ENCODE measurements around the gene HOXA4. TPM values are rescaled to one million over a fixed set of nuclear protein-coding genes. Genes with fewer than 3 reads are reported as not detected.

HOXA4 gene
- total and polyA plus RNA-seq, 12 donors, result 3.3 to 12.6 (median 6.8) TPM

GRCh38 chr7:27167916-27168264 lies 37.3 kb upstream of the HOXA4 start:
- Histone ChIP-seq H3K36me3 (replicated peaks in 1 of 2) (no peaks in the 10 kb centered on the region), H3K27me3 (peaks cover 57% of the 10 kb centered on the region), H3K4me1 (replicated peaks in 1 of 2) (peaks cover 3 to 18% of the 10 kb centered on the region in 2 donors), H3K9me3 (replicated peaks in 1 of 3) (no peaks in the 10 kb centered on the region), H3K27ac (no peak overlapping the region), H3K4me3 (no peak overlapping the region)
- DNase-seq, result no peak
- TF ChIP-seq CTCF (IDR thresholded peaks at IDR 0.05), result no peak
- TF ChIP-seq POLR2A (IDR thresholded peaks at IDR 0.05), result no peak
- intact Hi-C loops (cut with DNase I), result loop anchor here (10.0 kb wide), 3 partner anchors 793 to 1283 kb away; no protein-coding TSS in a partner anchor
- 62 to 78% (median 69%) methylated on average over 4 of the region's 4 CpGs for WGBS, 4 donors

- intact Hi-C loops (cut with DNase I), result loop anchor here (10.0 kb wide), 3 partner anchors 792 to 1282 kb away; no protein-coding TSS in a partner anchor
- 53 to 58% (median 55%) methylated on average over 33 to 50 of the region's 50 CpGs for WGBS, 4 donors
- peaks cover 57% of the 10 kb centered on the region for H3K27me3 ChIP-seq
- no peaks in the 10 kb centered on the region for H3K36me3 ChIP-seq (replicated peaks in 1 of 2)
- H3K4me1 ChIP-seq (replicated peaks in 1 of 2), result peaks cover 0 to 13% of the 10 kb centered on the region in 2 donors
- no peaks in the 10 kb centered on the region for H3K9me3 ChIP-seq (replicated peaks in 1 of 3)
- no peak overlapping the region for H3K4me3 ChIP-seq
- DNase-seq, result peak in 1 of 7 donors; percentile 13
- H3K27ac ChIP-seq, result no peak overlapping the region
- TF ChIP-seq CTCF (IDR thresholded peaks at IDR 0.05) (no peak), POLR2A (IDR thresholded peaks at IDR 0.05) (no peak)
Measured at GRCh38 chr7:27166531-27167505, 36.3 kb upstream of the HOXA4 start.

GRCh38 chr7:27165996-27166530 lies 35.5 kb upstream of the HOXA4 start:
- DNase-seq, result peak in 1 of 7 donors; percentile 16
- WGBS, 4 donors, result 11 to 32% (median 19%) methylated on average over 15 to 46 of the region's 46 CpGs
- Histone ChIP-seq H3K4me3 (peak overlapping the region in 2 of 4 donors; percentile 43 to 60), H3K4me1 (replicated peaks in 1 of 2) (peaks cover 0 to 17% of the 10 kb centered on the region in 2 donors), H3K36me3 (replicated peaks in 1 of 2) (no peaks in the 10 kb centered on the region), H3K27me3 (peaks cover 53% of the 10 kb centered on the region), H3K27ac (peak overlapping the region in 1 of 5 donors; percentile 74), H3K9me3 (replicated peaks in 1 of 3) (no peaks in the 10 kb centered on the region)
- TF ChIP-seq POLR2A (IDR thresholded peaks at IDR 0.05), result no peak
- TF ChIP-seq CTCF (IDR thresholded peaks at IDR 0.05), result no peak
- intact Hi-C loops (cut with DNase I), result loop anchor here (10.0 kb wide), 3 partner anchors 791 to 1281 kb away; no protein-coding TSS in a partner anchor
